Activated CD8-positive, alpha-beta memory T cell treated with anti-CD3 and anti-CD28 coated beads, Interleukin-2, amount 50 U/mL, for 24 hours (primary cell): ENCODE measurements around the gene PLEK2.
A peak's percentile ranks its signal among the peaks of the same experiment; 100 is the strongest.
"Not testable (repeated sequence)": the region's sequence is repeated elsewhere in the genome, so short reads cannot be mapped to it uniquely, and the experiment has no call there.

Experiments
- DNase-seq: peaks from one replicate; pipeline ENCODE4 v3.0.0-alpha.2; 2020; ENCODE audit errors: extremely low read depth

PLEK2 gene

DNA sequence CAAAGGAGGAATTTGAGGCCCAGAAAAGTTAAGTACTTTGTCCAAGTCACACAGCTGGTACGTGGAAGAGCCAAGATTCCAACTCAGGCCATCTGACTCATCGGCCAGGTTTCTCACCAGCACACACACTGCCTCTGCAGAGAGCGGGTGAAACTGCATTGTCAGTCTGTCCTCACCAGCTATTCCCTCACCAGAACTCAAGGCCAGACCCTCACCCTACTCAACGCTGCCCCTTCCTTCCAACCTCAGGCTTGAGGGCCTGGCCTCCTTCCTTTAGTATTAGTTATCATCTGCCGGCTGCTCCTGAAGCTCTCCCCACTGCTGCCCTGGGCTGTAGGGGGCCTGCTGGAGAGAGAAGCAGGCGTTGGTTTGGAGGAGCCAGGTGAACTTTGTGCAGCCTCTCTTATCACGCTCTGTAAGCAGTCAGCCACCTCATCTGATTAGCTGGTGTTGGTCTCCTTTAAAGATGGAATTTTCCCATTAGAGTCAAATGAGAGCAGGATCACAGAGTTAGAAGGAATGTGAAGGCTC lies 16.6 kb upstream of the PLEK2 start:
- DNase-seq: no peak

- peak; percentile 28 for DNase-seq
Measured at GRCh38 chr14:67426983-67427606, 15.1 kb upstream of the PLEK2 start.

- DNase-seq: no peak
Measured at GRCh38 chr14:67426161-67426560, 14.2 kb upstream of the PLEK2 start.

- DNase-seq: no peak
Measured at GRCh38 chr14:67425608-67426007, 13.6 kb upstream of the PLEK2 start.

GRCh38 chr14:67424539-67424938 lies 12.6 kb upstream of the PLEK2 start:
- no peak for DNase-seq

DNA sequence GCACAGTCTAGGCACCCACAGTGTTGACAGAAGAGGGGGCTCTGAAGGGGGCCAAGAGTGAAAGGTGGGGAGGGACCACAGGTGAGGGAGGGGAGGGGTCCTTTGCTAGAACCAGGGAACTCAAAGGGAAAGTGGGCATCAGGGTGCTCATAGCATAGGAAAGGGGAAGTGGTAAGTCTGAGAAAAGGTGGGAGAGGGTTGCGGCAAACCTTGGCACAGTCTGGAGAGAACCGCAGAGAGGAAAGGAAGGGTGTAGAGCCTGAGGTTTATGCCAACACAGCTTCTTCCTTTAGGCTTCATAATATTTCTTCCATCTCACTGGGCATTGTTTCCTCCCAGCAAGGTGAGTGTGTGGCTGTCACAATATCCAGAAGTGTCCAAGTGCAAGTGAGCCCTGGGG lies 11.5 kb upstream of the PLEK2 start:
- DNase-seq: no peak

- DNase-seq: no peak
Measured at GRCh38 chr14:67421356-67422224, 9.6 kb upstream of the PLEK2 start.

GRCh38 chr14:67420102-67420739 lies 8.3 kb upstream of the PLEK2 start:
- no peak for DNase-seq

DNA sequence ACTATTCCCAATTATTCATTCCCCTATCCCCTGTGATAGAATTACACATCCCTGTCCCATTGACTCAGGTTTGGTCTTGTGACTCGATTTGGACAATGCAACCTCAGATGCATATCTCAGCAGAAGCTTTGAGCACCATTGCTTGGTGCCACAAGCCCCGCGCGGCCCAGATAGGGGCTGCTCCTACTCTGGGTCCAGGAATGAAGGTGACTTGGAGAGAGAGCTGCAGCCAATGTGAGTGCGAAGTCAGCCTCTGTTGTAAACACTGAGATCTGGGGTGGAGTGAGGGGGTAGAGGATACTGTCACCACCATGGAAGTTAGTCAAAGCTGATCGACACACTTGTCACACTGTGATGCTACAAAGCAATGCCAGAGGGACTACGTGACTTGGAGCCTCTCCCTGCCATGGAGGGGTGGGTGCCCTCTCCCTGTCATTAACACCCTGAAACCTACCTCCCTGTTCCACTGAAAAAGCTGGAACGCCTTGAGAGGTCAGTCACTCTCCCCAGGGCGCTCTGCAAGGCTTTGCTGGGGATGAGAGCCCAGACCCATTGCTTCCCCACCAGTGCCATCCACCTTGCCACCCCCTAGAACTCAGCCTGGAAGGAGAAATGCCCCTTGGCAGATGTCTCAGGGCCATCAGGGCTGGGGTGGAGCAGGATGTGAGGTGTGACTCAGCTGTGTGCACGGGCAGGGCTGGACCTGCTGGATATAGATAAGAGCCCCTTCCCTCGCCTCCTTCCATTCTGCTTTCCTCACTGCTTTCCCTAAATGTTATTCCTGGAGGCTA lies 6.6 kb upstream of the PLEK2 start:
- DNase-seq: no peak

- no peak for DNase-seq
Measured at GRCh38 chr14:67417633-67418032, 5.7 kb upstream of the PLEK2 start.

GRCh38 chr14:67416810-67417209 lies 4.8 kb upstream of the PLEK2 start:
- no peak for DNase-seq

- no peak for DNase-seq
Measured at GRCh38 chr14:67416085-67416484, 4.1 kb upstream of the PLEK2 start.

DNA sequence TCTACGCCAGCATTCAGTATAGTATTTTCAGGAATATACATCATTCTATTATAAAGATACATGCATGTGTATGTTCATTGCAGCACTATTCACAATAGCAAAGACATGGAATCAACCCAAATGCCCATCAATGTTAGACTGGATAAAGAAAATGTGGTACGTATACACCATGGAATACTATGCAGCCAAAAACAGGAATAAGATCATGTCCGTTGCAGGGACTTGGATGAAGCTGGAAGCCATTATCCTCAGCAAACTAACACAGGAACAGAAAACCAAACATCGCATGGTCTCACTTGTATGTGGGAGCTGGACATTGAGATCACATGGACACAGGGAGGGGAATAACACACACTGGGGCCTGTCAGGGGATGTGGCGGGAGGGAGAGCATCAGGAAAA lies 3.6 kb upstream of the PLEK2 start:
- not testable (repeated sequence) for DNase-seq

- peak; percentile 25 for DNase-seq
Measured at GRCh38 chr14:67413806-67414769, 2.1 kb upstream of the PLEK2 start.

DNA sequence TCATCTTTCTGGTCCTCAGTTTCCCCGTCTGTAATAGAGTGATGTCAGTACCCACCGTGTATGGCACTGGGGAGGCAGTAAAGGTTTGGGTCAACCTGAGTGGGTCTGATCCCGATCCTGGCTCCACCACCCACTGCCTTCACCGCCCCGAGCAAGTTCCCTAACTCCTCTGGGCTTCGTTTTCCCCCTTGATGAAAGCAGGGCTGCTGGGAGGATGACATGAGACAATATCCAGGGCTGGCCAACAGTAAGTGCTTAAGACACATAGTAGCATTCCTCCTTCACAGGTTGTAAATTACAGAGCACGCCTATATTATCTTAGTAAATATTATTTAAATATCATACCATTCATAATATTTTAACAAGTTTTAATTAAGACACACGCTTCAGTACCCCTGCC lies 595 bp downstream of the PLEK2 start:
- no peak for DNase-seq

GRCh38 chr14:67410313-67410712 lies 1.7 kb downstream of the PLEK2 start:
- no peak for DNase-seq

DNA sequence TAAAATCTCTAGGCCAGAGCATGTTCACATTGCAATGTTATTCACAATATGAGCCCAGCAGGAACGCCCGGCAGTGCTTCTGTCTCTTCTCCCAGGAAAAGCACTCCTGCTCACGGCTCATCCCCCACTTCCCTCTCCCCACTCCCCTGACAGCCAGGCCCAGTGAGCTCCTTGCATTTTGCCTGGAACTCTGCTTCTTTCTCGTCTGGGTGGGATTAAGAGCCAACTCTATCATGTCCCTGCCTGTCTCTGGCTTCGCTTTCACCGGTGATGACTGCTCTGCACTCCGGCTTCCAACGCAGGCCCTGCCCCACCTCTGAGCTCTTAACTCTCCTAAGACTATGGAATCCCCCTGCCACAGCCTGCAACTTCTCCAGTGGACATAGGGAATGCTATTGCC lies 2.5 kb downstream of the PLEK2 start:
- no peak for DNase-seq

- DNase-seq: not testable (repeated sequence)
Measured at GRCh38 chr14:67408122-67408801, 3.7 kb downstream of the PLEK2 start.

GRCh38 chr14:67405771-67406170 lies 6.2 kb downstream of the PLEK2 start:
- no peak for DNase-seq

GRCh38 chr14:67400434-67400833 lies 11.5 kb downstream of the PLEK2 start:
- DNase-seq: no peak
